ENCODE data around the gene PDPR. TPM values are rescaled to one million over a fixed set of nuclear protein-coding genes. Genes with fewer than 3 reads are reported as not detected.

PDPR gene
- total RNA-seq, 1 donor from 2014 or later, result 37.5 TPM

Other genes starting within 250 kb of the PDPR start
- gene CLEC18A, start 163.0 kb upstream of the PDPR start, total RNA-seq, result 0.23 and 0.43 TPM in 2 replicates
- gene CLEC18C, start 59.5 kb downstream of the PDPR start, total RNA-seq, result 0.32 and 0.39 TPM in 2 replicates
- 32.0 and 32.6 TPM in 2 replicates for gene EXOSC6, start 137.6 kb downstream of the PDPR start, total RNA-seq
- 103 and 106 TPM in 2 replicates for gene AARS1, start 175.2 kb downstream of the PDPR start, total RNA-seq
- 31.0 and 33.3 TPM in 2 replicates for gene DDX19B, start 184.9 kb downstream of the PDPR start, total RNA-seq
- 55.8 and 58.5 TPM in 2 replicates for gene DDX19A, start 232.6 kb downstream of the PDPR start, total RNA-seq